SK-MEL-5 (cell line): ENCODE results near the gene PLEKHN1. TPM values are rescaled to one million over a fixed set of nuclear protein-coding genes. Genes with fewer than 3 reads are reported as not detected.

Source experiments
- DNase-seq: peaks from one replicate; pipeline ENCODE4 v3.0.0-alpha.2; 2016; ENCODE audit warnings: low read depth, low spot score
- in situ Hi-C: cut with HindIII; loops from 2 replicates; pipeline ENCODE4 v1.10.0; 2016; ENCODE audit warnings: low sequenced_read_pairs, high pct_unique_total_duplicates, low pct_unique_long_range_greater_than_20kb
- small RNA-seq, 2 experiments: library from RNA; depleted of rRNA; stranded (forward); fragments of <200 nt; gene quantifications; one replicate each; pipeline ENCODE3, GENCODE V24; 2014
- total RNA-seq: library from RNA; depleted of rRNA; stranded (reverse); fragments of >200 nt; shearing (Covaris generic); gene quantifications from 2 replicates; pipeline ENCODE4 v1.2.3, GENCODE V29; 2014; rRNA removed

The PLEKHN1 gene
- total RNA-seq, 1 experiment from 2014 or later, result 0.03 TPM

DNA sequence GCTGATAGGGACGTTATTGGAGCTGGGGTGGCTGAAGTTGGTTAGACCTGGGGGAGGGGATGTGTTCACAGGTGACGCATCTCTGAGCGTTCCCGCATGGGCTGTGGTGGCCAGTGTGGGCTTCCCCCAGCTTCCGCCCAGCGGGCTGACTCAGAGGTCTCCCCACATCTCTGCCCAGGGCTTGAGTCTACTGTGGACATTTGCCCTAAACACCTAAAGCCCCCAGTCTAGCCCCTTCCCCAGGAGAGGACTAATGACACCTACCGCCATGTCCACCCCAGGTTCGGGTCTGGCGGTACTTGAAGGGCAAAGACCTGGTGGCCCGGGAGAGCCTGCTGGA, 55.6 kb downstream of the PLEKHN1 start:
- DNase-seq, result no peak
- in situ Hi-C loops, result no loop called here

- in situ Hi-C loops, result no loop called here
- no peak for DNase-seq
Observed at GRCh38 chr1:1022302-1023009, 56.2 kb downstream of the PLEKHN1 start.

GRCh38 chr1:1023700-1024099, 57.4 kb downstream of the PLEKHN1 start:
- in situ Hi-C loops, result no loop called here
- DNase-seq, result no peak

DNA sequence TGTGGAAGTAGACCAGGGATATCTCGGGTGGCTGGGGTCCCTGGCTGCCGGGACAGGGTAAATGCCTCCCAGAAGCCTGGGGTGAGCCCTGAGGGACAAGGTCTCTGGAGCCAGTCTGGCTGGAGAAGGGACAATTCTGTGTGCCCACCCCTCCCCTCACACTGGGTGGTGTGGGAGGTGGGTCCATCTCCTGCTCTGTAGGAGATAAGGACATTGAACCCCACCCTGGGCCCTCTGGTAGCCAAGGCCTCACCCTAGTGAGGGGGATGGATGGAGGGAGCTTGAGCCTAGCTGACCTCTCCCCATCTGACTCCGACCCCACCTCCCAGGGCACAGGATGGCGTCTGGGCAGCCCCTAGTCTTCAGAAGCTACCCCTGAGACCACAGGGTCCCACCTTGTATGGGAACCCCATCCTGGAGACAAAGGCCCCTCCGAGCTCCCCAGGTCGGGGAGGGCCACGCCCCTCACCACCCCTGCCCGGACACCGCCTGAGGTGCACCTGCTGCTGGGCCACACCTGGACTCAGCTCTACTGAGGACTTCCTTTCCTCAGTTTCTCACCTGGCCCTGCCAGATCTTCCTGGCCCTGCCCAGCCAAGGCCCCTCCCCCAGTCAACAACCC, 58.0 kb downstream of the PLEKHN1 start:
- in situ Hi-C loops, result no loop called here
- DNase-seq, result no peak

- in situ Hi-C loops, result no loop called here
- DNase-seq, result no peak
Observed at GRCh38 chr1:1024771-1025699, 58.8 kb downstream of the PLEKHN1 start.

Small RNAs within 50 kb of the gene (small RNA-seq; reads per million reads assigned to genes)
- gene AL645608.3, result 0 reads per million in 2 experiments

Other genes starting within 250 kb of the PLEKHN1 start
- gene SAMD11, start 42.6 kb upstream of the PLEKHN1 start, total RNA-seq, result not detected in 2 replicates
- gene NOC2L, start 7.2 kb upstream of the PLEKHN1 start, total RNA-seq, result 117 and 123 TPM in 2 replicates
- gene KLHL17, start 5.9 kb upstream of the PLEKHN1 start, total RNA-seq, result 5.3 and 6.3 TPM in 2 replicates
- 0.85 and 1.3 TPM in 2 replicates for gene PERM1, start 15.6 kb downstream of the PLEKHN1 start, total RNA-seq
- gene HES4, start 33.6 kb downstream of the PLEKHN1 start, total RNA-seq, result 4.8 and 8.4 TPM in 2 replicates
- 3.1 and 6.2 TPM in 2 replicates for gene ISG15, start 47.0 kb downstream of the PLEKHN1 start, total RNA-seq
- gene AGRN, start 53.6 kb downstream of the PLEKHN1 start, total RNA-seq, result 21.3 and 23.0 TPM in 2 replicates
- not detected in 2 replicates for gene RNF223, start 107.8 kb downstream of the PLEKHN1 start, total RNA-seq
- gene C1orf159, start 149.6 kb downstream of the PLEKHN1 start, total RNA-seq, result 9.4 and 10.0 TPM in 2 replicates
- gene TTLL10, start 207.4 kb downstream of the PLEKHN1 start, total RNA-seq, result not detected in 2 replicates
- gene TNFRSF18, start 240.1 kb downstream of the PLEKHN1 start, total RNA-seq, result not detected in 2 replicates
- gene TNFRSF4, start 247.7 kb downstream of the PLEKHN1 start, total RNA-seq, result not detected in 2 replicates